Urothelium cell line (cell line): ENCODE measurements around the gene GNAL.

Experiments used
- DNase-seq: peaks from one replicate; pipeline ENCODE4 v3.0.0; 2011; ENCODE audit warnings: low spot score, mixed read lengths
- FAIRE-seq: peaks from 2 replicates; lab custom pipeline; 2011; peaks lifted over from hg19 to GRCh38; lab: Jason Lieb, UNC

The GNAL gene

GRCh38 chr18:11719050-11719449 lies 30.0 kb downstream of the GNAL start:
- FAIRE-seq, result no peak
- no peak for DNase-seq

GRCh38 chr18:11719621-11720020 lies 30.6 kb downstream of the GNAL start:
- FAIRE-seq, result peak; percentile 83

DNA sequence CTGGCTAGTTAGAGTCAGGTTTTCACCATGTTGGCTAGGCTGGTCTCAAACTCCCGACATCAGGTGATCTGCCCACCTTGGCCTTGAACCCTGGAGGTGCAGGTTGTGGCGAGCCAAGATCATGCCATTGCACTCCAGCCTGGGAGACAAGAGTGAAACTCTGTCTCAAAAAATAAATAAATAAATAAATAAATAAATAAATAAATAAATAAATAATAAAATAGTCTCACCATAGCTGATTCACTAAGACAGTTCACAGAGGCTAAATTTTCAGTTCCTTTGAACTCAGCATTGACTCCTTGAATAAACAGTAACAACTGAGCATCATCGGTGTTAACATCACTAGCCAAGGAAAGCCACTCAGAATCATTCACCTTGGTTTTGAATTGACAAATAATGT lies 32.7 kb downstream of the GNAL start:
- FAIRE-seq (no peak), DNase-seq (no peak)

More at GRCh38 chr18:11719621-11720020, 30.6 kb downstream of the GNAL start:
- DNase-seq, result no peak

GRCh38 chr18:11724781-11725180 lies 35.7 kb downstream of the GNAL start:
- no peak for DNase-seq
- FAIRE-seq, result no peak

GRCh38 chr18:11726556-11726955 lies 37.5 kb downstream of the GNAL start:
- FAIRE-seq (no peak), DNase-seq (no peak)

DNA sequence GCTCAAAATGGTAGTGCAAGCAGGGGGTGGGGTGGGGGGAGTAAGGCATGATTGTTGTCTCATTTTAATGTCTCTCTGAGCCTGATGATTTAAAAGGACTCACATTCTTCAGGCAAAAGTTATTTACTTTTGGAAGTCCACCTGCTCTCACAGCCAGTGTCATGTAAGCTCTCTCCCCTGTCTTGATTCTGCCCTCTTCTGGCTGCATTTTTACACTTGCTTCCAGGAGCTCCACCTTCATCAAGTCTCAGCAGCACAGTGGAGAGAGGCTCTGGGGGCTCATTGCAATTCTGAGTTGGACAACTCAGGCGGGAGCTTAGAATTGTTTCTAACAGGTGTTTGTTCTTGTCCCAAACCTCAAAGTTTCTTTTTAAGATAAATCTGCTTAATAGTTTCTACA lies 39.2 kb downstream of the GNAL start:
- DNase-seq (peak; percentile 46), FAIRE-seq (no peak)

DNA sequence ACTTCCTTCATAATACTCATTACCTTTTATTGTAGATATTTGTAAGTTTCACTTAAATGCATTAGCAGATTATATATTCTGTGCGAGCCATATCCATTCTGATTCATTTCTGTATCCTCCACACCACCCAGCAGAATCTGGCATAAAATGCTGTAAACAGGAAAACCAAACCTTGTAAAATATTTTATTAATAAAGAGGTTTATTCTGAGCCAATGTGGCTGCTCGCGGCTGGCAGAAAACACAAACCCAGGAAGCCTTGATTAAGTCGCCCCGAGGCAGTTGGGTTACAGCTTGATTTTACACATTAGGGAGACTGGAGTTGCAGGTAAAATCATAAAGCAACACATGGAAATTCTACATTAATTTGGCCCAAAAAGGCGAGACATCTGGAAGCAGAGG lies 40.5 kb downstream of the GNAL start:
- FAIRE-seq (no peak), DNase-seq (no peak)

- DNase-seq, result peak; percentile 92
- FAIRE-seq, result peak; percentile 93
Measured at GRCh38 chr18:11733031-11733430, 44.0 kb downstream of the GNAL start.

GRCh38 chr18:11736656-11737055 lies 47.6 kb downstream of the GNAL start:
- FAIRE-seq, result peak; percentile 9

GRCh38 chr18:11739893-11740292 lies 50.8 kb downstream of the GNAL start:
- no peak for DNase-seq
- no peak for FAIRE-seq

More at GRCh38 chr18:11736656-11737055, 47.6 kb downstream of the GNAL start:
- DNase-seq, result no peak

DNA sequence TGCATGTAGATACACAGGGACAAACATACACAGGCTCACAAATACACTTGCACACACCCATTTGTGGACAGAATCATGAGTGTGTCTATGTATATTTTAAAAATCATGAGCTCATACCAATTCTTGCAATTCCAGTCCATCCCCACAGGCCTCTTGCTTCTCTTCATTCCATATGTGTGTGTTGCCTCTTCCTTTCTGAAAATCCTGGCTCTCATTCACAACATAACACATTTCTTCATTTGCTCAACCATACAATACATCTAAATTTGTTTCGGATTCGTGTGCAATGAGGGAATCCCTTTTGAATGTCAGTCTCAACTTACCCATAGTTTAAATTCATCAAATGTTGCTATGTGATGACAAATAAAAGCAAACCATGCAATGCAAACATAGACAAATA lies 51.4 kb downstream of the GNAL start:
- FAIRE-seq (no peak), DNase-seq (no peak)

DNA sequence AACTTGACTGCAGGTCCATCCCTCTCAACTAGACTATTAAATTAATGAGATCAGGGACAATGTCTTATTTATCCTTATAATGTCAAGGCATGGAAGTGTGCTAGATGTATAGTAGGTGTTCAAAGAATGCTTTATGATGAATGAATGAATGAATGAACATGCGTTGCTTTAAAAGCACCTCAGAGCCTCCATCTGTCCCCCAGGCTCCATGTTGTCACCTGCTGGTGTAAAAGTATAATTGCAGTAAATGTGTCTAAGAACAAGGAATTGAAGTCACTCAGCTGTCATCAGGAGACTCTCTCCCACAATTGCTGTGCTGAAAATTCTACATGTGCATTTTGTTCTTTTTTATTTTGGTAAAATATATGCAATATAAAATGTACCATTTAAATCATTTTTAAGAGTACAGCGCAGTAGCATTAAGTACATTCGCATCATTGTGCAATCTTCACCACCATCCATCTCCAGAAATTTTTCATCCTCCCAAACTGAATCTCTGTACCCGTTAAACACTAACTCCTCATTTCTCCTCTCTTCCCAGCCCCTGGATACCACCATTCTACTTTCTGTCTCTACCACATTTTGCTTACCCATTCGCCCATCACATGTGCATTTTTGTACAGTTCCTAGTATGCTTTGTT lies 52.6 kb downstream of the GNAL start:
- DNase-seq (peak; percentile 70), FAIRE-seq (peak; percentile 9)

DNA sequence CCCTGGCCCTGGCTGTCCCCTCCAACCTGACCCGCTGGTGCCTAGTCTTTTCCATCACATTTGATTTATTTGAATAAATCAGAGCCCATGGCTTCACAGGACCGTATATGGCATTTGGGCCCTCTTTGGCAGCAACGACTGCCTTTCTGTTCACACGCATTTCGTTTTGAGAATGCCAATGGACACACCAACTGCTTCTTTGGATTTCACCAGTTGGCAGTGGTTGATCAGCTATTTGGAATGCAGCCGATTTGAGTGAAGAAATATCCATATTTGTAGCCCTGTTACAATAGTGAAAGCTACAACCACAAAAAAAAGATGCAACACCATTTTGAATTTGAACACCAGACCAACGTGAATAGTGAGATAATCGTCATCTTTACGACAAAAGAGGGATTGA lies 56.5 kb downstream of the GNAL start:
- DNase-seq, result no peak
- no peak for FAIRE-seq

DNA sequence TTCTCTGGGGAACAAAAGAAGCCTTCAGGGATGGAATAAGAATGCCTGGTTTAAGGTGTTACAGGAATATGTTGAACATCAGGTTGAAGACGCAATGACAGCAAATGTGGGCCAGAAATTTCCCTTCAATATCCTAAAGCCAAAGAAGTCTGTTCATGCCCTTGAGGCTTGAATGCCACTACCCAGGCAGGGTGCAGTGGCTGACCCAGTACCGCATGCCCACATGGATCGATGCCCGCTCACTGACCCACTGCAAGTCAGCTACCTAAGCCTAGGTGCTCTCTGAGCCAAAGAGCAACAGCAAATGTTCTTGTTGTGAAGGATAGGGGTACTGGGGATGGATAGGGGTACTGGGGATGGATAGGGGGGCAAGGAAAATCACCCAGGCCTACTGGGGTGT lies 58.2 kb downstream of the GNAL start:
- FAIRE-seq, result no peak
- DNase-seq, result no peak

DNA sequence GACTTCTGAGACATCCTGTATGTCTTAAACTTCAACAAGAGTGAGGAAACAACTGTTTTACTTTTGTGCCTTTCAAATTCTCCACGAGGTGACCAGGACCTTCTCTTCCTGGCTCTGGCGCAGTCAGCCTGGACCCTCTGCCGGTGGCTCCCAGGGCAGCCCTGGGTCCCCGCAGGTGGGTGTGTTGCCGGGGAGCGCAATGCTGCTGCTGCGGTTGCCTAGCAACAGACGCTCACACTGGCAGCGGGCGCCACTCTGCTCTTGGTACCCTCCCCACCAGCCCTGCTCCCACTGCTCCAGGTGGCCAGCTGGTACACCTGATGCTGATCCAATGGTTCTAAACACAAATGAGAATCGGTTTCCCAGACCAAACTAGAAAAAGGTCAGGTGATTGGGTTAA lies 58.7 kb downstream of the GNAL start:
- no peak for FAIRE-seq
- DNase-seq, result no peak

- DNase-seq (no peak), FAIRE-seq (peak; percentile 5)
Measured at GRCh38 chr18:11749305-11749704, 60.2 kb downstream of the GNAL start.

GRCh38 chr18:11750171-11750570 lies 61.1 kb downstream of the GNAL start:
- no peak for DNase-seq
- FAIRE-seq, result peak; percentile 13

DNA sequence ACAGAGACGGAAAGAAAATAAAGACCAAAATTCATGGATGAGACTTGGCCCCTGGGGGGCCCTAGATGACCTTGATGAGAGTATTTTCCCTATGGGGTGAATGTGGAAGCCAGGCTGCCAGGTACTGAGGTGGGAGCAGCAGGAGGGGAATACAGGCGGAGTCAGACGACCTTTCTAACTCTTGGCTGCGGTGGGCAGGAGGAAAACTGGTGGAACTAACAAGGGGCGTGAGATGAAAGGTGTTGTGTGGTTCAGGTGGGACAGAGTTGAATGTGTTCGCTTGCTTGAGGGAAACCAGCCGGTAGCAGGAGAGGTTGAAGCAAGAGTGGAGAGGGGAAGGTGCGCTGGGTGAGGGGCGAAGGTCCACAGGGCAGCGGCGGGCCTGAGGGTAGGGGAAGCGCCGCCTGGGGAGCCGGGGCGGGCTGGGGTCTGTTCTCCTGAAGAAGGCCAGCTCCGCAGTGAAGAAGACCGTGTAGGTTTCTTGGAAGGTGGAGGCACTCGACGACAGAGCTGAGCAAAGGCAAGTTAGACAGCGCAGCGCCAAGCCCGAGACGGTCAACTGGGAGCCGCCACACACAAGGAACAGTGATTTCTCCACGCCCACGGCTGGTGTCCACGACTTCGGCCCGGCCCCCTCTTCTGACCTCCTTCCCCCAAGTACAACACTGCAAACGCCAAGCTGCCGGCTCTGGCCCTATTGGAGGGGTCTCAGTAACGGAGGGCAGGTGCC lies 61.7 kb downstream of the GNAL start:
- FAIRE-seq (peak; percentile 74), DNase-seq (no peak)

DNA sequence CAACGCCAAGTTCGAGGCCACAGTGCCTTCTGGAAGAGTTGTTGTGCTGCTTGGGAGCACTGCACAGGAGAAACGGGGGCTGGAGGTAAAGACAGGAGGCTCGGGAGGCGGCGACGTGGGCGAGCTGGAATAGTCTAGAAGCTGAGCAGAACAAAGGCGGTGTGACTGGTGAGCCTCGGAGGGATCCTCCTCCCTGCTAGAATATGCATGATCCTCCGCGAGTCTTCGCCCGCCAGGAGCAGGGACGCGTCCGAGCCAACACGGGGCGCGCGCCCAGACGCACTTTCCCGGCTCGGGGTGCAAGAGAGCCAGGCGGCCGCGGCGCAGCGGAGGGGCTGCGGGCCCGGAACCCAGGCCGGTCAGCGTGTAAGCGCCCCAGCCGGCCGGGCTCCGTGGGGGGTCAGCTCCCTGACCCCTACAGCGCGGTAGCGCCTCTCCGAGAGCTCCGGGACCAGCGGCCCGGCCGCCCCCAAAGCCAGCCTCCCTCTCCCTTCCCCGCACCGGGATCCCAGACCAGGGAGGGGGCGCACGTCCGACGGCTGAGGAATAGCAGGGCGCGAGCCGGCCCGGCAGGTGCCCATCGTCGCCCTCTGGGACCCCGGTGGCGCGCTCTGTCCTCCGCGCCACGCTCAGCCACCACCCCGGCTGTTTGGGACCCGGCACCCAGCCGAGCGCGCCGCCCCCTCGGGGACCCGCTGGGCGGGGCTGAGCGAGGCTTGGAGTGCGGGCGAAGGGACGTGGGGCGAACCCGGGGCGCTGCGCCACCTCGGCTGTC lies 62.5 kb downstream of the GNAL start:
- DNase-seq, result no peak

GRCh38 chr18:11752116-11752911 lies 63.2 kb downstream of the GNAL start:
- DNase-seq (no peak), FAIRE-seq (no peak)

More for the DNA sequence above, 62.5 kb downstream of the GNAL start:
- FAIRE-seq, result no peak

DNA sequence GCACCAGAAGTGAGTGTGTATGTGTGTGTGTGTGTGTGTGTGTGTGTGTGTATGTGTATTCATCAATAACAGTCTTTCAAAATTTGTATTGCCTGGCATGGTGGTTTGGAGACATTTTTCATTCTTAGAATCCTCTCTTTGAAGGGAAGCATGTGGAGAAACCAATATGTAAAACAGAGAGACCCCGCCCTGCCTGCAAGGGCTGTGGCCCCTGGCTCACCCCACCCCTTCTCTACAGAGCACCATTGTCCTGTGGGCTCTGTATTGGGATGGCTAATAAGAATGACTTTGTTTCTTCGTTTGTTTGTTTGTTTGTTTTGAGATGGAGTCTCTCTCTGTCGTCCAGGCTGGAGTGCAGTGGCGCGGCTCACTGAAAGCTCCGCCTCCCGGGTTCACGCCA lies 65.9 kb downstream of the GNAL start:
- FAIRE-seq (no peak), DNase-seq (no peak)
